Measurements from ENCODE around the gene RPTOR.

Gene RPTOR

DNA sequence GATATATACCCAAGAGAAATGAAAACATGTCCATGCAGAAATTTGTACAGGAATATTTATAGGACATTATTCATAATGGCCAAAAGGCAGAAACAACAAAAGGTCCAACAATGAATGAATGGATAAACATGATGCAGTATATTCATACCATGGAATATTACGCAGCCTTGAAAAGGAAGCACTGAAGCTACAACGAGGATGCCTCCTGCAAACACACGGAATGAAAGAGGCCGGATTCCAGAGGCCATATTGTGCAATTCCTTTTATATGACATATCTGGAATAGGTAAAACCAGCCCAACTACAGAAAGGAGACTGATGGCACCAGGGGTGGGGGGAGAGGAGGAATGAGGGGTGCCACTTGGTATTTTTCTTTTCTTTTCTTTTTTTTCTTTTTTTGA lies 432.5 kb downstream of the RPTOR start:
- no peak for DNase-seq
- H3K36me3 ChIP-seq = no peaks in the 10 kb centered on the region
- H3K27me3 ChIP-seq = peaks cover 7% of the 10 kb centered on the region
- H3K9me3 ChIP-seq = no peaks in the 10 kb centered on the region
- TF ChIP-seq, protein P1, sequence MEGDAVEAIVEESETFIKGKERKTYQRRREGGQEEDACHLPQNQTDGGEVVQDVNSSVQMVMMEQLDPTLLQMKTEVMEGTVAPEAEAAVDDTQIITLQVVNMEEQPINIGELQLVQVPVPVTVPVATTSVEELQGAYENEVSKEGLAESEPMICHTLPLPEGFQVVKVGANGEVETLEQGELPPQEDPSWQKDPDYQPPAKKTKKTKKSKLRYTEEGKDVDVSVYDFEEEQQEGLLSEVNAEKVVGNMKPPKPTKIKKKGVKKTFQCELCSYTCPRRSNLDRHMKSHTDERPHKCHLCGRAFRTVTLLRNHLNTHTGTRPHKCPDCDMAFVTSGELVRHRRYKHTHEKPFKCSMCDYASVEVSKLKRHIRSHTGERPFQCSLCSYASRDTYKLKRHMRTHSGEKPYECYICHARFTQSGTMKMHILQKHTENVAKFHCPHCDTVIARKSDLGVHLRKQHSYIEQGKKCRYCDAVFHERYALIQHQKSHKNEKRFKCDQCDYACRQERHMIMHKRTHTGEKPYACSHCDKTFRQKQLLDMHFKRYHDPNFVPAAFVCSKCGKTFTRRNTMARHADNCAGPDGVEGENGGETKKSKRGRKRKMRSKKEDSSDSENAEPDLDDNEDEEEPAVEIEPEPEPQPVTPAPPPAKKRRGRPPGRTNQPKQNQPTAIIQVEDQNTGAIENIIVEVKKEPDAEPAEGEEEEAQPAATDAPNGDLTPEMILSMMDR (IDR thresholded peaks at IDR 0.05; ENCODE audit: low read depth, low read length) = no peak
- no peak overlapping the region for H3K4me3 ChIP-seq (ENCODE audit: low read depth, low read length)
- H3K4me1 ChIP-seq = no peaks in the 10 kb centered on the region

DNA sequence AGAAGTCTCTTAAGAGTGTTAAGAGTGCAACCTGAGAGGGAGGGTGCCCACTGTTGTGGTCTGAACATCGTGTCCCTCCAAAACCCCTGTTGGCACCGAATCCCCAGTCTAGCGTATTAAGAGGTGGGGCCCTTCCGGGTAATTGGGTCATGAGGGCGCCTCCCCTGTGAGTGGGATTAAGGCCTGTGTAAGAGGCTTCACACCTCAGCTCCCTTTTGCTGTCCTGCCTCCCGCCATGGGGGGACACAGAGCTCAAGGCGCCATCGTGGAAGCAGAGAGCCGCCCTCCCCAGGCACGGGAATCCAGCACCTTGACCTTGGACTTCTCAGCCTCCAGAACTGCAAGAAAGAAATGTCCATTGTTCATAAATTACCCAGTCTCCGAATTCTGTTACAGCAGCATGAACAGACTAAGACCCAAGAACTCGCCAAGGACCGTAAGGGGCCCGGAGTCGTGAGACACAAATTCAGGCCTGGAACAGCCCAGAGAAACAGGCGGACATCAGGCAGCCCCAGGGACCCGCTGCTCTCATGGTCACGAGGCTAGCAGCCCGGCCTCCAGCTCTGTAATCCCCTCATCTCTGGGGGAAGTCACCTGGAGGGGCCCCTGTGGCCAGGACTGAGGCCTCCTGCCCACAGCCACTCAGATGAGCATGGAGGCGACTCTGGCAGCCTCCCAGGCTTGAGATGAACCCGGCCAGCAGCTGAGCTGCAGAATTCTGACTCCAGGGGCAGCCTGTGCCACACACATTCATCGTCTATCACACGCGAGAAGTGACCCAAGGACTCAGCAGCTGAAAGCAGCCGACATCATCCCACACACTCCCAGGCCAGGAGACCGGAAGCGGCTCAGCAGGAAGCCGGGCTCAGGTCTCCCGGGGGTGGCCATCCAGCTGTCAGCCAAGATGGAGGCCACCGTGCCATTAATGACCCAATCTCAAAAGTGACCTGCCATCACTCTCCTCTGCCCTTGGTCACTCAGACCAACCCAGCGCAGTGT lies 434.2 kb downstream of the RPTOR start:
- no peaks in the 10 kb centered on the region for H3K9me3 ChIP-seq
- DNase-seq = peak; percentile 10
- no peaks in the 10 kb centered on the region for H3K36me3 ChIP-seq
- no peaks in the 10 kb centered on the region for H3K4me1 ChIP-seq
- H3K4me3 ChIP-seq (ENCODE audit: low read depth, low read length) = no peak overlapping the region
- TF ChIP-seq, protein P1 (IDR thresholded peaks at IDR 0.05; ENCODE audit: low read depth, low read length) = no peak
- H3K27me3 ChIP-seq = peaks cover 7% of the 10 kb centered on the region

- peak; percentile 6 for DNase-seq
- TF ChIP-seq, protein P1 (IDR thresholded peaks at IDR 0.05; ENCODE audit: low read depth, low read length) = no peak
- Histone ChIP-seq H3K9me3 (no peaks in the 10 kb centered on the region), H3K27me3 (peaks cover 7% of the 10 kb centered on the region), H3K36me3 (no peaks in the 10 kb centered on the region), H3K4me3 (ENCODE audit: low read depth, low read length) (no peak overlapping the region), H3K4me1 (no peaks in the 10 kb centered on the region)
Measured at GRCh38 chr17:80979547-80980378, 435.1 kb downstream of the RPTOR start.

DNA sequence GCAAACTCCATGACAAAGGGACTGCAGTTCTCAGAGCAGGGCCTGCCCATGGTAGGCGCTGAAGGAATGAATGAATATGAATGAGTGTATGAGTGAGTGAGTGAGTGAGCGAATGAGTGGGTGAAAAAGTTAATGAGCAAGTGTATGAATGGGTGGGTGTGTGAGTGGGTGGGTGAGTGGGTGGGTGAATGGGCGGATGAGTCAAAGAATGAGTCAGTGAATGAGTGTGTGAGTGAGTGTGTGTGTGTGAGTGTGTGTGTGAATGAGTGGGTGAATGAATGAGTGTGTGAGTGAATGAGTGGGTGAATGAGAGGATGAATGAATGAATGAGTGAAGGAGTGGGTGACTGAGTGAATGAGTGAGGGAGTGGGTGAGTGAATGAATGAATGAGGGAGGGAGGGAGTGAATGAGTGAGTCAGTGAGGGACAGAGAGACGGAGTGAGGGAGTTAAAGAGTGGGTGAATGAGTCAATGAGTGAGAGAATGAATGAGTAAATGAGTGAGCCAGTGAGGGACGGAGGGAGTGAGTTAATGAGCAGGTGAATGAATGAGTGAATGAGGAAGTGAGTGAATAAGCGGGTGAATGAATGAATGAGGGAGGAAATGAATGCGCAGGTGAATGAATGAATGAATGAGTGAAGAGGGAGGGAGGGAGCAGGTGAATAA lies 435.9 kb downstream of the RPTOR start:
- TF ChIP-seq, protein P1 (IDR thresholded peaks at IDR 0.05; ENCODE audit: low read depth, low read length) = no peak
- Histone ChIP-seq H3K9me3 (no peaks in the 10 kb centered on the region), H3K36me3 (no peaks in the 10 kb centered on the region), H3K4me3 (ENCODE audit: low read depth, low read length) (no peak overlapping the region), H3K4me1 (no peaks in the 10 kb centered on the region), H3K27me3 (peaks cover 7% of the 10 kb centered on the region)
- DNase-seq = no peak

GRCh38 chr17:80981062-80981902 lies 436.6 kb downstream of the RPTOR start:
- peak; percentile 63 for DNase-seq
- Histone ChIP-seq H3K4me1 (no peaks in the 10 kb centered on the region), H3K9me3 (no peaks in the 10 kb centered on the region), H3K4me3 (ENCODE audit: low read depth, low read length) (no peak overlapping the region), H3K36me3 (no peaks in the 10 kb centered on the region), H3K27me3 (peaks cover 7% of the 10 kb centered on the region)
- TF ChIP-seq, protein P1 (IDR thresholded peaks at IDR 0.05; ENCODE audit: low read depth, low read length) = peak; percentile 48

All from BE2C (cell line).